GM19463 (cell line): ENCODE data around the gene APBA3.
"Not testable (repeated sequence)": the region's sequence is repeated elsewhere in the genome, so short reads cannot be mapped to it uniquely, and the experiment has no call there.

Experiments
- ATAC-seq: cut with Tn5 transposase; IDR thresholded peaks from one replicate; pipeline ENCODE4 v1.9.1; 2021; ENCODE audit warnings: mild to moderate bottlenecking, moderate library complexity; ENCODE audit not compliant: unreplicated experiment

Gene APBA3

DNA sequence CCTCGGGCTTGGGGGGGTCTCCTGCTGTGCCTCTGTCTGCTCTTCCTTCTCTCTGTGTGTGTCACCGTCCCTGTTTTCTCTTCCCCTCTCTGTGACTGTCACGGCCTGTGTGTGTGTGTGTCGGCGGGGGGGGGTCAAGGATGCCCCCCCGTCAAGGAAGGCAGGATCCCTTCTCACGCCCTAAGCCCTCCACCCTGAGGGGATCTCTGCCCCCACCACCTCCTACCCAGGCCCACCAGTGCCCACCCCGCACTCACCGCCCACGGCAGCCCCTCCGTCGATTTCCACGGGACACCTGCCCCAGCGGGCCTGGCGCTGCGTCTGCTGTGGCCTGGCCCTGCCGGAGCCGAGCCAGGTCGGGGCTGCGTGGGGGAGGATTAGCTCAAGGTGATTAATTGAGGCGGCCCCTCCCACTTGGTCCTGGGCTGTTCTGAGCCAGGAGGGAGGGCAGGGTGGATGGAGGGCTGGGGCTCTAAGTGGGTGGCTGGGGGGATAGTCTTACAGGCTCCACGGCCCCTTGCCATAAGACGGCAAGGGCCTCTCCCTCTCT is 10.5 kb upstream of the APBA3 start, which contains the start of gene RAX2:
Gene RAX2 (minus strand): TSS at position 323 of the 550 bp plus-strand sequence. CDS start 486 bp downstream, outside the sequence.
- no peak for ATAC-seq

DNA sequence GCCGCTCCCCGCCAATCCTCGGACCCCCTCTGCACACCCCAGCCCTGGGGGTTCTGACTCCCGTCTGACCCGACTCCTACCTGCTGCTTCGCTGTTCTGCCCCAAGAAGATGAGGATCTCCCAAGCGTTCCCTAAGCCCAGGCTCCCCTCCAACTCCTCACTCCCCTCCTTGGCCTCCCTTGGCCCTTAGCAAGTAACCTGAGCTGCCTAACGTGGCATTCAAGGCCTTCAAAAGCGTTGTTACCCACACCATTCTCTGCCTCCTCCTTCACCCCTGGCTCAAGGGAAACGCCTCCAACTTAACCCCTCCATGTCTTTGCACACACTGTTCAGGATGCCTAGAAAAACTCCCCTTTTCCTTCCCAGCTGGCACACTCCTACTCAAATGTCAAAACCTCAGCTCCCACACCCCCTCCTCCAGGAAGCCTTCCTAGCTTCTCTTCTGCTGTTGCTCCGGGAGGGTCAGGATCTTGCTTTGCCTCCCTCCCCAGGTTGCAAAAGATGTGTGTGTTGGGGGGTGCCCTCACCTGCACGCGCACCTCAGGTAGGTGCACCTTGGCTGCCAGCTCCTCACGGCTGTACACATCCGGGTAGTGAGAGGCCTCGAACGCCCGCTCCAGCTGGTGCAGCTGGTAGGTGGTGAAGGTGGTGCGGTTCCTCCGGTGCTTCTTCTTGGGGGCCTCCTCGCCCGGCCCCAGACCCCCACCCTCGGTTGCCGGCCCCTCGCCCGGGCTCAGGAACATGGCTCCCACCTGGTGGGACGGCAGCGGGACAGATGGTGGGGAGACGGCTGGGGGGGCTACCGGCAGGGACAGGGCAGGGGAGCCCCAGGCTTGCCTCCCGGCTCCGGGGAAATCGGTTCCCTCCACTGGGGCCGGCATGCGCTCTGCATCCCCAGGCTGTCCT is 9.8 kb upstream of the APBA3 start:
- no peak for ATAC-seq

DNA sequence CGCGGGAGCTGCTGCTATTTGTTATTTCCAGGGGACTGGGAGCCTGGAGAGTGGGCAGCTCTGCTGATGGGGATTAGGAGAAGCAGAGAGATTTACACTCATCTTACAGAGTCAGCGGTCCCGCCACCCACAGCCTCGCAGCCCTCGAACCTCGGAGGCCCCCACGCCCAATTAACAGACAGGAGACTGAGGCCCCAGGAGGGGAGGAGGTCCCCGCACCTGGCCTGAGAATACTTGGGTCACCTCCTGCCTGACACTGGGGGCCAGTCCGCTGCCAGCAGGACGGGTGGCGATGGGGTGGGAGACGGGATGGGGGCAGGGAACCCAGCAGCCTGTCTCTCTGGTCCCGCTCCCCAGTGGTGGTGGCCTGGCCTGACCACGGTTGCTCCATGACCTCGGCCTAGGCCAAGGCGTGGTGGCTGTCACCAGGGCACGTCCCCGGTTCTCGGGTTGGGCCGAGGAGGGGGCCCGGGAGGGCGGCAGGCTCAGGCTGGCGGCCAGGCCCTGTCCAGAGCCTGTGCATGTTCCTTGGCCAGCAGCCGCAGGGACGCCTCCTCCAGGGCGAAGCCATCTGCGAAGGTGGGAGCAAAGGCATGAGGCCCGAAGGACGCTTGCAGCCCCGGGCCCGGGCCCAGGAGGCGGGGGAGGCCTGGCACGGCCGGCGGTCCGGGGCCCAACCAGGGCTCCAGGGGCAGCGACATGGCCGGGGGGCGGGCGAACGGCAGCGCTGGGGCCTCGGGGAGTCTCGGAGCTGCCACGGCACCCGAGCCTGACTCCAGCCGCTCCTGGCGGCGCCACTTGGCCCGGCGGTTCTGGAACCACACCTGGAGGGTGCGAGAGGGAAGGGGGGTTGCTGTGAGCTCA is 8.9 kb upstream of the APBA3 start:
- no peak for ATAC-seq

DNA sequence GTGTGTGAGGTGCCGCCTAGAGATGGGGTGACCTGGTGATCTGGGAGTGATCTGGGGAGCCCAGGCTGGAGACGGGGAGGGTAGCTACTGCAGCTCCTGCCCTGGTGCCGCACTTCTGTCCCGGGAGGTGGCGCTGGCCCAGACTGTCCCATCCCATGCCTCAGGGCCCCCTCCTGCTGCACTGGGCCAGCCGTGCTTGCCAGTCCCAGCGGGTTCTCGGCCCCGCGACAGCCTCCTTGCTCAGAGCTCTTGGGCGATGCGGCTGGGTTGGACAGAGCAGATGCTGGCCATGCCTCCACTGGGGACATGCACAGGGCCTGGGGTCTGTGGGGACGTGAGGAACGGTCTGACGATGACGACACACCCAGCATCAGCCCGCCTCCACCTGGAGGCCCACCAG is 8.0 kb upstream of the APBA3 start:
- no peak for ATAC-seq

DNA sequence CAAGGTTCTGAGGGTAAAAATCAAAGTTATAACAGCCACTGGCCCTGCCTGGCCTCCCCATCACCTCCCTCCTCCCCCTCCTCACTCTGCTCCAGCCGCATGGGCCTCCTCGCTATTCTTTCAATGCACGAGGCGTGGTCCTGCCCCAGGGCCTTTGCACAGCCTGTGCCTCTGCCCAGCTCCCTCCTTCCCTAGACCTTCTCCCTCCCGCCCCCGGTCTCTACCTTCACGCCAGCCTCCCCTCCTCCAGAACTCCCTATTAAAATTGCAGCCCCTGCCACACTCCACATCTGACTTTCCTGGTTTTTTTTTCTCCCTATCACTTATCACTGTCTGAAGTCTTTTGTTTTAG is 7.2 kb upstream of the APBA3 start:
- ATAC-seq, result no peak

DNA sequence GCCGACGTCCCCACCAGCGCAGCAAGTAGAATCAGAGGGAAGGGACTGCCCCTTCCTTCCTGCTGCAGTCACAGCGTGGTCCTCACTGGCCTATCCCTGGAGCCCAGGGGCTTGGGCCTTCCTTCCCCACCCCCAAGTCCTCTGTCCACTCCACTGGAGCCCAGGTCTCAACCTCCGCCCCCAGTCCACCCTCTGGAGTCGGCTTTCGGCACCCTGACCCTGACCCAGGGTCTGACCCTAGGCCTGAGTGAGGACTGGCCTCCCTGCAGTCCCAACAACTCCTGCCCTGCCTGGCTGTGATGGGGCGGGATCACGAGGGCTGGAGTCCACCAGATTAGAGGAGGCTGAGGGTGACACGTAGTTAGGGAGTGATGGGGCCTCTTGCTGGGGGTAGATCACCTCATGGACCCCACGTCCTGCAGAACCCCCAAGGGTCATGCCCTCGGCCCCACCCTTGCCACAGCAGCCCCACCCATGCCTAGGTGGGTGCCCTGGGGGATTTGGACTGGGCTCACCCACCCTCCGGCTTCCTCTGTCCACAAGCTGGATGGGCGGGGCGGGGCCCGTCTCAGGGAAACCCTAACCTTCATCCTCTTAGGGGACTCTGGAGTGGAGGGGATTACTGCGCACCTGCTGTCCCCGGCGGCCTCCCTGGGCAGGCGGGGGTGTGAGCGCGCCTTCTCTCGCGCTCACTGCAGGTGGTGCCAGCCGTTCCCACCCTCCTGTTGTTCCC is 6.7 kb upstream of the APBA3 start:
- ATAC-seq, result no peak

DNA sequence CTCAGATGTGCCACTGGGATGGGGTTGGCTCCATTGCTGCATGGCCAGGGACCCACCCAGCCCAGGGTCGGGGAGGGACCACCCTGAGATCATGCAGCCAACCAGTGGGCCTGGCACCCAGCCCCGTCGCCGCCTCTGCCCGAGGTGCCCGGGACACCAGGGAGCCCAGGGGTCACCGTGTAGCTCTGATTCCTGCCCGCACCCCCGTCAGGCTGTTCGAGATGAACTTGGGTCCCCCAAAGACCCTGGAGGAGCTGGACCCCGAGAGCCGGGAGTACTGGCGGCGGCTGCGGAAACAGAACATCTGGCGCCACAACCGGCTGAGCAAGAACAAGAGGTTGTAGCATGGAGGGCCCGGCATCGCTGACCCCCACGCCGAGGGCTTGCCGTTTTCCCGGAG is 5.6 kb upstream of the APBA3 start:
- ATAC-seq, result no peak

DNA sequence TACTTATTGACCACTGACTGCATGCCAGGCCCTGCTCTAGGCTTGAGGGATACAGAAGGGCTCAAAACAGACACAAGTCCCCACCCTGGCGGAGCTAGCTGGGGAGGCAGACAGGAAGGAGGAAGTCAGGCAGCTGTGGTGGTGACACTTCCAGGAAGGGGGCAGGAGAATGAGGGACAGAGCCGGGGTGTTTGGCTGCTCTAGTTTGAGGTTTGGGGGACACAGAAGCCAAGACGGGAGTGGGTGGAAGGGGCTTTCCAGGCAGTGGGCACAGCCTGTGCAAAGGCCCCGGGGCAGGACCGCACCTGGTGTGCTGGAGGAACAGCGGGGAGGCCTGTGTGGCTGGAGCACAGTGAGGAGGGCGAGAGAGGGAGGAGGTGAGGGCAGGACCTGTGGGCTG is 5.0 kb upstream of the APBA3 start:
- no peak for ATAC-seq

DNA sequence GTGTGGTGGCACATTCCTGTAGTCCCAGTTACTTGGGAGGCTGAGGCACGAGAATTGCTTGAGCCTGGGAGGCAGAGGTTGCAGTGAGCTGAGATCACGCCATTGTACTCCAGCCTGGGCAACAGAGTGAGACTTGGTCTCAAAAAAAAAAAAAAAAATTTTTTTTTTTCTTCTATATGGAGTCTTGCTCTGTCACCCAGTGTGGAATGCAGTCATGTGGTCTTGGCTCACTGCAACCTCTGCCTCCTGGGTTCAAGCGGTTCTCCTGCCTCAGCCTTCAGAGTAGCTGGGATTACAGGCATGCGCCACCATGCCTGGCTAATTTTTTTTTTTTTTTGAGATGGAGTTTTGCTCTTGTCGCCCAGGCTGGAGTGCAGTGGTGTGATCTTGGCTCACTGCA is 4.3 kb upstream of the APBA3 start:
- not testable (repeated sequence) for ATAC-seq

DNA sequence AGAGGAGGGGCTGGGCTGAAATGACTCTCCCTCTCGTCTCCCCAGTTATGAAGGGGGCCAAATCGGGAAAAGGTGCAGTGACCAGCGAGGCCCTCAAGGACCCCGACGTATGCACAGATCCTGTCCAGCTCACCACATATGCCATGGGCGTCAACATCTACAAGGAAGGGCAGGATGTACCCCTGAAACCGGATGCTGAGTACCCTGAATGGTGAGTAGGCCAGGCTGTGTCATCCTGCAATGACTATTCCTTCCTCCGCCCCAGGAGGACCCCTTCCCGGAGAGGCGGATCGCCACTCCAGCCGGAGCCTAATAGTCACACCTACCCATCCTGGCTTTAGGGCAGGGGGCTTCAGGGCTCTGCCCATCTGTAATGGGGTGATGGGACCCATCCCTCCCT is 3.6 kb upstream of the APBA3 start:
- no peak for ATAC-seq

DNA sequence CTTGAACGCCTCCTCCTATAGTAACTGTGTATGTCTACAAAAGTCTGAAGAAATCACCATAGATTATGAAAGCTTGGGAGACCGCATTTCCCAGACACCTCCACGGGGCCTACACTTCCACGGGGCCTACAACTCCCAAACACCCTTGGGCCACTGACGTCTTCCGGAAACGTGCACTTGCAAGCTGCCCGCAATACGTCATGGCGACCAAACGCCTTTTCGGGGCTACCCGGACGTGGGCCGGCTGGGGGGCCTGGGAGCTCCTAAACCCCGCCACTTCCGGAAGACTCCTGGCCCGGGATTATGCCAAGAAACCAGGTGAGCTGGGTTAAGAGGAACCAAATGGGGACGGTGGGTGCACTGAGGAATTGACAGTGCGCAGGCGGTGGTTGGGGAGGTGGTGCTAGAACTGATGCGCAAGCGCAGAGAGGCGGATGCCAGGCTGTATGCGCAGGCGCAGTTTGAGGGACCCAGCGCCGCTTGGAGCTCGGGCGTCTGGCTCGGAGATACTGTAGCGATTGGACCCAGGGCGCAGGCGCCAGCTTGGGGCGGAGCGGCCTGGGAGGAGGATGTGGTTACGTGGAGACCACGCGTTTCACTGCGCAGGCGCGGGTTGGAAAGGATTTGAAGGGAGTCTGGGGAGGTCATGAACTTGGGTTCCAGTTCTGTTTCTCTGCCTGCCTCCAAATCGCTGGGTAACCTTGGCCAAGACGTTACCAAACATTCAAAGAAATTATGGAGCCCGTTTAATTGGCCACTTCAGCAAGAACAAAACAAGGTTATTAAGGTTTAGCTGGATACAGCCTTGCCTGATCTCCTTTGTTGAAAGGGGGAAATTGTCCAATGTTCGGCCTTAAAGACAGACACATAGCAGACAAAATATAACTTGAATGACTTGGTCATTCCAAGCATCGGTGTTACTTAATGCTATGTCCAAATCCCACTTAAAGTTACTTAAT is 1.3 kb upstream of the APBA3 start, which contains the start of gene MRPL54:
Gene MRPL54 (plus strand): TSS at position 182 of the 959 bp plus-strand sequence. CDS start 19 bp downstream, at position 201.
- ATAC-seq, result peak; percentile 74

DNA sequence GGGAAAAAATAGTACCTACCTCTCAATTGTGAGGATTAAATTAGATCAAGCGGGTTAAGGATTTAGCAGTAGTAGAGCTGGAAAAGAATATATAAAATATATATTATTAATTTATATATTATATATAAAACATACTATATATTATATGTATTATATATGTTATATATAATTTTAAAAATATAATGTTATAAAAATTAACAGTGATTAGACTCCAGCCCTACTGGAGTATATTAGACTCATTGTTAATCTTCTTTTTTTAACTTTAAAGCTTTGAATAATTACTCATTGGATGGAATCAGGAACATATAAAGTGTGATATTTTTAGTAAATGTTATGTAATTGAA is 610 bp upstream of the APBA3 start:
- ATAC-seq, result no peak

DNA sequence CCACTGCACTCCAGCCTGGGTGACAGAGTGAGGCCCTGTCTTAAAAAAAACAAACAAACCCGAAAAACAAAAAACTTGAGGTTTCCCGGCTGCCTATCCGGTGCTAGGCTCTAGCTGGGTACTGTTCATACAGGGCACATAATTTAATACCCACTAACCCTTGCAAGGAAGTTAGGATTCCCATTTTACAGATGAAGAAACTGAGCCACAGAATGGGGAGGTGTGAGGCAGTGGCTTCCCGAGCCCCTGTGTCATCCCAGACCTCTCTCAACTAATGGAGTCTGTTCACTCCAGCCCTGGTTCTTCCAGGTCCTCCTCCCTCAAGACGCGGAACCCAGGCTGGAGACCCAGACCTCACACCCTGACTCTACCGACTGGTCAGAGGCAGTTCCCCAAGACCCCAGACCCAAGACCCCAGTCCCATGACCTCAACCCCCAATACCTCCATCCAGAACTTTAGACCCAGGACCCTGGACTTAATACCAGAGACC is 576 bp downstream of the APBA3 start:
- no peak for ATAC-seq

DNA sequence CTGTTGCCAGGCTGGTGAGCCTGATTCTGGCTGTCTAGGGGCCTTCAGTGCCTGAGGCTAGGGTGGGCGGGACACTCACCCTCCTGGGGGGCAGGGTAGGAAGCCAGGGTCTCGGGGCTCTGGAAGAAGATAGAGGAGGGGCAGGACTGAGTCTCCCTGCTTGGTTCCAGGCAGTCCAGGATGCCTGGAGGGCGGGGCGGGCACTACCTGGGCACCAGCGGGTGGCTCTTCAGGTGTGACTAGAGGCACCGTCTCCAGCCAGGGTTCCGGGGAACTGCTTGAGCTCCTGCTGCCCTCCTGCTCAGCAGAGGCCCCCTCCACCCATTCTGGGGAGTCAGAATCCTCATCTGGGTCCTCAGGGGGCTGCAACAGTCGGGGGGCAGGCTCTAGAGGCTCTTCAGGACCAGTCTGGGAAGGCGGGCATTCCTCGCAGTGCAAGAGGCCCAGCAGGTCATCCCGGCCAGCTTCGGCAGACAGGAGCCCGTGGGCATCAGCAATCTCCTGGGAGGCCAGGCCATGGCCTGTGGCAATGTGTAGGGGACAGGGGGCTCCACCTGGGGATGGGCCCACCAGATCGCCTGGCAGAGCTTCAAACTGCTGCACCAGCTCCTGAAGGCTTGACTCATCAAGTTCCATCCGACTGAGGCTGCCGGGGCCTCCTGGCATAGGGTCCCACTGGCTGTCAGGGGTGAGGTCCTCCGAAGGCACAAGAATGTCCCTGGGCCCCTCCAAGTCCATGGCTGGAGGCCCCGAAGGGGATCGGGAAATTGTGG is 1.8 kb downstream of the APBA3 start:
- no peak for ATAC-seq

DNA sequence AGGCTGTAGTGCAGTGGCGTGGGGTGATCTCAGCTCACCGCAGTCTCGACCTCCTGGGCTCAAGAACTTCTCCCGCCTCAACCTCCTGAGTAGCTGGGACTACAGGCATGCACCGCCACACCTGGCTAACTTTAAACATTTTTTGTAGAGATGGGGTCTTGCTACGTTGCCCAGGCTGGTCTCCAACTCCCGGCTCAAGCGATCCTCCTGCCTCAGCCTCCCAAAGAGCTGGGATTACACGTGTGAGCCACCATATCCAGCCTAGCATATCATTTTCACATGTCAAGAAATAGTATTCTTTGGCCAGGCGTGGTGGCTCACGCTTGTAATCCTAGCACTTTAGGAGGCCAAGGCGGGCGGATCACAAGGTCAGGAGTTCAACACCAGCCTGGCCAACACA is 3.2 kb downstream of the APBA3 start:
- not testable (repeated sequence) for ATAC-seq

DNA sequence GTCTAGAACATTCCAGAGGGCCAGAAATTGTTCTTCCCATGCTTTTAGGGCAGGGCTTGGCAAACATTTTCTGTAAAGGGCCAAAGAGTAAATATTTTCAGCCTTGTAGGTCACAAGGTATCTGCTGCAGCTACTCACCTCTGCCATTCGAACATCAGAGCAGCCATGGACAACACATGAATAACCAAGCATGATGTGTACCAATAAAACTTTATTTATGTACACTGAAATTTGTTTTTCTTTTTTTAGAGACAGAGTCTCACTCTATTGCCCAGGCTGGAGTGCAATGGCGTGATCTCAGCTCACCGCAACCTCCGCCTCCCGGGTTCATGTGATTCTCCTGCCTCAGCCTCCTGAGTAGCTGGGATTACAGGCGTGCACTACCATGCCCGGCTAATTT is 3.8 kb downstream of the APBA3 start:
- ATAC-seq, result not testable (repeated sequence)

DNA sequence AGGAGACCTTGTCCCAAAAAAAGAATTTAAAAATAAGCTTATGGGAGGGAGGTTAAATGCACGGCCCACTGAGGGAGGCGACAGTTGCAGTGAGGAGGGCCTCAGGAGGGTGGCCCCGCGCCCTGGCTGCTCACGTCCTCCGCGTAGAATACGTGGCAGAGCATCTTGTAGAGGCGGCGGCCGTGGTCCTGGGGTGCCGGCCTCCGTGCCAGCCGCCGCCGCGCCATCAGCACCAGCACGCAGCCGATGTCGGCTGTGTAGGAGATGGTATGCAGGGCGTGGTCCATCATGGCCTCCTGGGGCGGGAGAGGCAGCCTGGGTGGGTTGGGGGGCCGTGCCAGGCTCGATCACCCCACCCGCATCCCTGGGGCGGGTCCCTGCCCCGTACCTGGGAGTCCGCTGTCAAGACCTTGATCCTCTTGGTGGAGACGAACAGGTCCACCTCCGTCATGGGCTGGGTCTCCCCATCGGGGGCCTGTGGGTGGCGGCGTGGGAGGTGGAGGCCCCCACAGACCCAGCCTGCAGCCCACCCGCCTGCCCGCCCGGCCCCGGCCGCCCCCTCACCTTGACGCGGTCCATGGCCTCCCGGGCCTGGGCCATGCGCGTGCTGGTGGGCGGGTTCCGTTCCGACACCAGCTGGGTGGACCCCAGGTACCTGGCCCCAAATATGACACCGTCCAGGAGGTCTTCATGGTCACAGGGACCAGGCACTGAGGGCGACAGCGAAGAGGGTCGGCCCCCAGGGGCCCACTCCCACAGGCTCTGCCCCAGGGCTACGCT is 7.7 kb downstream of the APBA3 start:
- ATAC-seq, result no peak

DNA sequence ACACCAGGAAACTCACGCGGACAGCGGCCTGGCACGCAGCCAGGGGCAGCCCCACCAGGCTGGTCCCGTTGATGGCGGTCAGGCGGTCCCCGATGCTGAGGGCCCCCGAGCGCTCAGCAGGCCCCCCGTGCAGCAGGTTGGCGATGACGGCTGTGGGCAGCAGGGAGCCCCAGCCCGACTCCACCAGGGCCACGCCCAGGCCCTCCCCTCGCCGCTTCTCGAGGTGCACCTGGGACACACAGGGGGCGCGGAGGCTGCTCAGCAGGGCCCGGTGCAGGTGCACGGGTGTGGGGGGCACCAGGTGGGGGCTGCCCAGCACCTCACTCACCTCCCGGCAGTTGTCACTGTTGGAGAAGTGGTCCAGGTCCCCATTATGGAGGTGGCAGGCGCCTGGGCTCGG is 9.0 kb downstream of the APBA3 start:
- ATAC-seq, result no peak
